AG08396 (cell line): ENCODE measurements around the gene SIK2.

Experiments
- DNase-seq: peaks from one replicate; pipeline ENCODE4 v3.0.0; 2012; ENCODE audit warnings: low spot score, mixed read lengths

Gene SIK2

GRCh38 chr11:111659201-111660115, 57.2 kb downstream of the SIK2 start:
- DNase-seq = no peak

- no peak for DNase-seq
These were observed 58.6 kb downstream of the SIK2 start for GRCh38 chr11:111660822-111661221.

- no peak for DNase-seq
These were observed 61.6 kb downstream of the SIK2 start for GRCh38 chr11:111663820-111664219.

GRCh38 chr11:111665777-111666176, 63.5 kb downstream of the SIK2 start:
- peak; percentile 23 for DNase-seq

- no peak for DNase-seq
These were observed 66.7 kb downstream of the SIK2 start for GRCh38 chr11:111668980-111669379.

GRCh38 chr11:111671383-111671782, 69.1 kb downstream of the SIK2 start:
- DNase-seq = no peak

- no peak for DNase-seq
These were observed 70.7 kb downstream of the SIK2 start for GRCh38 chr11:111672949-111673348.

GRCh38 chr11:111674941-111675340, 72.7 kb downstream of the SIK2 start:
- DNase-seq = no peak

- DNase-seq = no peak
These were observed 73.6 kb downstream of the SIK2 start for GRCh38 chr11:111675891-111676290.

- no peak for DNase-seq
These were observed 74.8 kb downstream of the SIK2 start for GRCh38 chr11:111676878-111677585.

- DNase-seq = no peak
These were observed 78.4 kb downstream of the SIK2 start for GRCh38 chr11:111680486-111681175.

- DNase-seq = no peak
These were observed 81.6 kb downstream of the SIK2 start for GRCh38 chr11:111683806-111684205.

- DNase-seq = no peak
These were observed 82.0 kb downstream of the SIK2 start for GRCh38 chr11:111684251-111684650.

- DNase-seq = no peak
These were observed 85.8 kb downstream of the SIK2 start for GRCh38 chr11:111688013-111688412.

GRCh38 chr11:111691176-111691575, 88.9 kb downstream of the SIK2 start:
- DNase-seq = no peak

GRCh38 chr11:111691741-111692140, 89.5 kb downstream of the SIK2 start:
- DNase-seq = no peak

- DNase-seq = no peak
These were observed 91.1 kb downstream of the SIK2 start for GRCh38 chr11:111693224-111693937.

GRCh38 chr11:111694851-111695250, 92.6 kb downstream of the SIK2 start:
- DNase-seq = peak; percentile 66

GRCh38 chr11:111696556-111696955, 94.3 kb downstream of the SIK2 start:
- peak; percentile 33 for DNase-seq

GRCh38 chr11:111697933-111698371, 95.7 kb downstream of the SIK2 start:
- no peak for DNase-seq

- DNase-seq = no peak
These were observed 96.8 kb downstream of the SIK2 start for GRCh38 chr11:111698852-111699559.
